K562 (cell line): ENCODE measurements around the gene MATR3. TPM values are rescaled to one million over a fixed set of nuclear protein-coding genes. Genes with fewer than 3 reads are reported as not detected.

ENCODE experiments used
- ATAC-seq: fragments of 200-7000 bp; cut with Tn5 transposase; 3 replicates; pipeline ENCODE4 v1.9.1; 2020; ENCODE audit warnings: moderate library complexity
- BruUV-seq: library from RNA; stranded (reverse); fragments of 400-500 nt; replicated peaks from 2 replicates; lab custom pipeline; 2021; lab: Mats Ljungman, UMichigan
- CTCF ChIA-PET: fragments of 300-600 bp; formaldehyde crosslinking; extraction: SDS; loops from one replicate; lab custom pipeline; 2021; ENCODE audit warnings: low intra/inter-chr PET ratio; lab: Yijun Ruan, JAX
- POLR2A ChIA-PET: fragments of 300-600, 350-650 bp; sonication (Branson Sonifier 250); formaldehyde crosslinking; extraction: SDS; loops from one replicate; lab custom pipeline; 2021; ENCODE audit warnings: antibody characterized with exemption, inconsistent platforms; lab: Yijun Ruan, JAX
- DNase-seq, 4 experiments: peaks; one replicate each; pipeline versions ENCODE4 v3.0.0 to v3.0.0-alpha.2; 2011 to 2018; ENCODE audit warnings: low spot score in 3 of 4, mixed read lengths in 3 of 4; ENCODE audit errors: extremely low read depth in 1 of 4
- FAIRE-seq: peaks from 2 replicates; lab custom pipeline; 2011; peaks lifted over from hg19 to GRCh38; lab: Jason Lieb, UNC
- H2AFZ ChIP-seq: 2 replicates; pipeline ENCODE4 v1.6.0; 2011; ENCODE audit warnings: low read depth, low read length, control low read depth, inconsistent platforms
- H3K27ac ChIP-seq: fragments of 200-600 bp; 3 replicates; pipeline ENCODE4 v1.8.0; 2011; ENCODE audit warnings: low read depth, mild to moderate bottlenecking, control low read depth, inconsistent platforms, low read length, moderate library complexity, mixed read lengths; ENCODE audit errors: extremely low read depth
- H3K27me3 ChIP-seq, 2 experiments: fragments of 300-600 bp in 1 of 2; 2 replicates in 1 of 2; 3 replicates in 1 of 2; pipeline versions ENCODE4 v1.6.0 to v1.8.0; 2011; ENCODE audit warnings: inconsistent platforms in 2 of 2, low read length in 2 of 2, mild to moderate bottlenecking in 1 of 2, mixed read lengths in 1 of 2, moderate library complexity in 1 of 2; ENCODE audit not compliant: control insufficient read depth in 2 of 2, insufficient read depth in 2 of 2
- H3K36me3 ChIP-seq: fragments of 300-600 bp; 3 replicates; pipeline ENCODE4 v1.8.0; 2011; ENCODE audit warnings: mild to moderate bottlenecking, low read length, inconsistent platforms; ENCODE audit not compliant: control insufficient read depth, insufficient read depth
- H3K4me1 ChIP-seq, 2 experiments: fragments of 200-600 bp in 1 of 2; replicated peaks in 1 of 2; 2 replicates in 1 of 2; 3 replicates in 1 of 2; pipeline versions ENCODE4 v1.5.1 to v1.8.0; 2011; ENCODE audit warnings: inconsistent platforms in 2 of 2, low read length in 2 of 2, mild to moderate bottlenecking in 1 of 2, mixed read lengths in 1 of 2, moderate library complexity in 1 of 2; ENCODE audit not compliant: control insufficient read depth in 2 of 2, insufficient read depth in 2 of 2
- H3K4me2 ChIP-seq: 2 replicates; pipeline ENCODE4 v1.6.1; 2011; ENCODE audit warnings: low read length, control low read depth, inconsistent platforms, mixed read lengths; ENCODE audit not compliant: insufficient read depth
- H3K4me3 ChIP-seq: fragments of 200-600 bp; sonication (generic), shearing (Covaris generic); 2 replicates; pipeline ENCODE4 v1.5.1; 2016; ENCODE audit warnings: control low read depth, inconsistent platforms
- H3K79me2 ChIP-seq: fragments of 200-600 bp; 3 replicates; pipeline ENCODE4 v1.8.0; 2011; ENCODE audit warnings: low read length, inconsistent platforms; ENCODE audit not compliant: control insufficient read depth, insufficient read depth
- H3K9ac ChIP-seq, 2 experiments: 2 replicates each; pipeline versions ENCODE4 v1.6.0 to v1.6.1; 2011; ENCODE audit warnings: low read depth in 2 of 2, low read length in 2 of 2, control low read depth in 1 of 2, inconsistent platforms in 1 of 2, mild to moderate bottlenecking in 1 of 2, mixed read lengths in 1 of 2; ENCODE audit not compliant: insufficient read depth in 1 of 2
- H3K9me1 ChIP-seq: one replicate; pipeline ENCODE4 v1.6.0; 2011; ENCODE audit warnings: inconsistent platforms, mild to moderate bottlenecking, low read length, moderate library complexity; ENCODE audit not compliant: control insufficient read depth, insufficient read depth
- H3K9me3 ChIP-seq: replicated peaks from 2 replicates; pipeline ENCODE4 v1.5.1; 2011; ENCODE audit warnings: low read depth, low read length, inconsistent platforms; ENCODE audit not compliant: control insufficient read depth, insufficient read depth
- H4K20me1 ChIP-seq: replicated peaks from 2 replicates; pipeline ENCODE4 v1.6.1; 2011; ENCODE audit warnings: low read length, inconsistent platforms, mixed read lengths; ENCODE audit not compliant: control insufficient read depth, insufficient read depth
- GTF2E2 ChIP-seq: fragments of 200-800 bp; sonication (Bioruptor generic); IDR thresholded peaks from 2 replicates; pipeline ENCODE4 v1.6.1; 2016; ENCODE audit warnings: missing genetic modification characterization, missing compliant biosample characterization
- SMAD3 ChIP-seq: fragments of 450-650 bp; formaldehyde crosslinking; conservative IDR thresholded peaks from 2 replicates; pipeline ENCODE4 v1.4.0; 2020; ENCODE audit warnings: mild to moderate bottlenecking
- ZNF316 ChIP-seq: fragments of 450-650 bp; IDR thresholded peaks from 2 replicates; pipeline ENCODE4 v1.6.1; 2016
- WGBS: fragments of 100-300 bp; shearing (Covaris generic); methylation state at CpG from one replicate; pipeline ENCODE4 v1.1.6; 2016; ENCODE audit warnings: low coverage, mixed read lengths; ENCODE audit not compliant: insufficient coverage; ENCODE audit errors: missing lambda C conversion rate; 5-methylcytosine and 5-hydroxymethylcytosine counted together
- in situ Hi-C: fragments of 300-500 bp; cut with MboI; formaldehyde crosslinking; loops from 4 replicates; pipeline ENCODE4 v1.15.0; 2018; ENCODE audit warnings: inconsistent platforms, mixed read lengths
- intact Hi-C: fragments of 100-400 bp; cut with micrococcal nuclease; formaldehyde crosslinking; loops from 2 replicates; pipeline ENCODE4 v1.14.2; 2022
- polyA plus RNA-seq, 8 experiments: library from polyadenylated mRNA; depleted of rRNA in 4 of 8; stranded (reverse) in 5 of 8; unstranded in 3 of 8; fragments of >200 nt; fragmentation: Nextera tagmentation in 2 of 8; fragmentation: Illumina TruSeq in 1 of 8; extraction: Ambion mirVana in 2 of 8; extraction: Trizol in 1 of 8; gene quantifications; 2 replicates each; pipeline versions ENCODE4 v1.2.1 to v1.2.3, GENCODE V29; 2011 to 2014; ENCODE audit warnings: inconsistent platforms in 1 of 8, missing spikeins in 1 of 8
- total RNA-seq, 7 experiments: library from RNA; depleted of rRNA in 6 of 7; stranded (reverse); fragments of >200 nt in 6 of 7; fragmentation: Illumina TruSeq in 2 of 7; extraction: Trizol in 2 of 7; gene quantifications; 2 replicates each; pipeline versions ENCODE4 v1.2.1 to v1.2.3, GENCODE V29; 2011 to 2021; ENCODE audit warnings: low replicate concordance in 1 of 7
- TF ChIP-seq, protein P1 (sequence below): fragments of 450-650 bp; IDR thresholded peaks from 2 replicates; pipeline ENCODE4 v1.6.1; 2017; ENCODE audit warnings: mild to moderate bottlenecking, moderate library complexity

MATR3 gene
- total and polyA plus RNA-seq, 9 of the 15 experiments (the other 6 are each of a cell fraction or from before 2014, with no cell fraction given) = 150 to 425 (median 263) TPM

DNA sequence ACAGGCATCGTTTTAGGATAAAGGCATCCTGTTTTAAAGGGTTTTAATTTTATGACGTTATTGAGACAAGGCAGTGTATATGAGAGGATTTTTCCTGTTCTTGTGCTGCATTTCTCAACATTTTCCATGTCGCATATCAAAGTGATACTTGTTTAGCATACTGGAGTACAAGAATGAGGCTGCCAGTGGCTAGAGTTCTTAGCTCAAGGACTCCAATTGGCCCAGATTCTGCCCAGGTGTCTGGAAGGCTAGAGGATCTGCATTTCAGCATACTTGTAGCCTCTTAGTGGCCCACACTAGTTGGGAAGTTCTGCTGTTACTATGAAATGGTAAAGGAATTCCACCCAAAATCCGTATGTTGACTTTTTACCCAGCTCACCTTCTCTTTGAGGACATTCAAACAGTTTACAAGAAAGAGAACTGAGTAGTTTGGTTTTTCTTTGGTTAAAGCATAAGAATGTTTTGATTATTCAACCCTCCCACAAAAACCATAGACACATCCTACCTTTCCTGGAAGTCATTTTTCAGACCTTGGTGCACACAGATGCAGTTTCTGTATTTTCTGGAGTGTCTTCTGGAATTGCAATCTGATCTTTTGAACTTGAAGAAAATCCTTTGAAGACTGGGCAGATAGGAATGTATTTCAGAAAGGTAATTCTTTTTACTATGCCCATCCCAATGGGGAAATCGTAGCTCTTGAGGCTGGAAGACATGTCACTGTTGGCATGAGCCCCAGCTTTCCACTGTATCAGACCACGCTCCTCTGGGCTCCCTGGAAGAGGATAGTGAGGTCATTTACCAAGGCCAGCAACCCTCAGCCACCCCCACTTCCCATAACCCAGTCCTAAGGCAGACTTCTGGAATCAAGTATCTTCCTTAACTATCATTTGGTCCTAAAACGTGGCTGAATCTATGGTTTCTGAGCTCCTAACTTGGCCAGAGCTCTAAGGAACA lies 78.2 kb downstream of the MATR3 start:
- TF ChIP-seq, protein P1, sequence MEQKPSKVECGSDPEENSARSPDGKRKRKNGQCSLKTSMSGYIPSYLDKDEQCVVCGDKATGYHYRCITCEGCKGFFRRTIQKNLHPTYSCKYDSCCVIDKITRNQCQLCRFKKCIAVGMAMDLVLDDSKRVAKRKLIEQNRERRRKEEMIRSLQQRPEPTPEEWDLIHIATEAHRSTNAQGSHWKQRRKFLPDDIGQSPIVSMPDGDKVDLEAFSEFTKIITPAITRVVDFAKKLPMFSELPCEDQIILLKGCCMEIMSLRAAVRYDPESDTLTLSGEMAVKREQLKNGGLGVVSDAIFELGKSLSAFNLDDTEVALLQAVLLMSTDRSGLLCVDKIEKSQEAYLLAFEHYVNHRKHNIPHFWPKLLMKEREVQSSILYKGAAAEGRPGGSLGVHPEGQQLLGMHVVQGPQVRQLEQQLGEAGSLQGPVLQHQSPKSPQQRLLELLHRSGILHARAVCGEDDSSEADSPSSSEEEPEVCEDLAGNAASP = no peak
- TF ChIP-seq SMAD3 (CRISPR knock-in tag) (no peak), ZNF316 (no peak), GTF2E2 (tag) (no peak)
- Histone ChIP-seq H3K9me3 (no peaks in the 10 kb centered on the region), H3K4me2 (no peak overlapping the region), H3K36me3 (peaks cover 40% of the 10 kb centered on the region), H3K4me1 (no peaks in the 10 kb centered on the region), H3K9ac (no peak overlapping the region), H3K9me1 (no peaks in the 10 kb centered on the region), H3K79me2 (no peaks in the 10 kb centered on the region), H3K27me3 (no peaks in the 10 kb centered on the region), H2AFZ (no peak overlapping the region), H3K27ac (no peak overlapping the region), H3K4me3 (no peak overlapping the region), H4K20me1 (peaks cover under 1% of the 10 kb centered on the region; the same call in 1 of the 2 replicates)
- ChIA-PET CTCF (no interaction called here), POLR2A (interaction anchor here (0.6 to 2.4 kb wide), 8 partner anchors 10 to 412 kb away, joined by 3 to 8 read pairs (median 4); partner anchors contain the start of genes DNAJC18, PAIP2 and UBE2D2)
- intact Hi-C loops = no loop called here
- FAIRE-seq (no peak), DNase-seq (no peak), ATAC-seq (no peak)
- 70% methylated on average over 7 of the region's 7 CpGs for WGBS
- BruUV-seq = TSS peak; percentile 7
- in situ Hi-C loops = no loop called here
